ENCODE measurements around the gene RRP12.
"Not testable (repeated sequence)": the region's sequence is repeated elsewhere in the genome, so short reads cannot be mapped to it uniquely, and the experiment has no call there.

The RRP12 gene

GRCh38 chr10:97361537-97361901, 39.6 kb downstream of the RRP12 start:
- H3K4me1 Mint-ChIP-seq: no peaks in the 10 kb centered on the region
- no peaks in the 10 kb centered on the region for H3K9me3 Mint-ChIP-seq
- no peak overlapping the region for H3K4me3 Mint-ChIP-seq
- no peaks in the 10 kb centered on the region for H3K27me3 Mint-ChIP-seq
- DNase-seq: no peak
- H3K27ac Mint-ChIP-seq: peak overlapping the region; percentile 11 to 42
- no peak for ATAC-seq

DNA sequence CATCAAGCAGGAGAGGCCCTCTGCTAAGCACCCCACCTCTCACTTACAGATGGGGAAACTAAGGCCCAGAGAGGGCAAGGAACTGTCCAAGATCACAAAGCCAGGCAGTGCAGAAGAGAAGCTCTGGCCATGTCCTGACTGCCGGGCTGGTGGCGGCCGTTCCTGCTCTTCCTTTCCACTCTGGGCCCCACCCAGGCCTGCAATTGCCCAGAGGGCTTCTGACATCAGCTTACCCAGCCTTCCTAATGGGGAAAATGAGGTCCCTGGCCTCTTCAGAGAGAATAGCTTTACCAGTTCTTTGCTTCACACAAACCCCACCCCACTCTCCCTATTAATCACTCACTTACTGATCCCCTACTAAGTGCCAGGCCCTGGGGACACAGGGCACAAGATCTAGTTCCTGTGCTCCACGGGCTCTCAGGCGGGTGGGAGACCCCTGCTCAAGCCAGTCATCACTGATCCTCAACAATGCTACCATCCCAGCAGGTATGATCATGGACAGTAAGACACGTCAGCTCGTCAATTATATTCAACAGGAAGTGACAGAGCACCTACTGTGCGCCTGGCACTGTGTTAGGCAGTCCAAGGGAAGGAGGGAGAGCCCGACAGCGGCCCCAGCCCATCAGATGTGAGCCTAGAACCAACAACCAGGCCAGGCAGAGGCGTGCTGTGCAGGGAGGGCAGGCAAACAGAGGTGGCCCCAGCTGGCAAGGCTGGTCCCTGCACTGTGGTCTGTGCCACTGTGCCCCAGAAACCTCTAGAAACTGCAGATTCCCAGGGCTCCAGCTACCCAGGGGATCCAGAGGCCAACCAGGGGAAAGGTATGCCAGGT, 40.2 kb downstream of the RRP12 start:
- Mint-ChIP-seq H3K27ac (peak overlapping the region in 1 of 2 donors; percentile 11), H3K4me3 (no peak overlapping the region), H3K27me3 (no peaks in the 10 kb centered on the region), H3K9me3 (no peaks in the 10 kb centered on the region), H3K4me1 (no peaks in the 10 kb centered on the region)
- DNase-seq (no peak), ATAC-seq (no peak)

DNA sequence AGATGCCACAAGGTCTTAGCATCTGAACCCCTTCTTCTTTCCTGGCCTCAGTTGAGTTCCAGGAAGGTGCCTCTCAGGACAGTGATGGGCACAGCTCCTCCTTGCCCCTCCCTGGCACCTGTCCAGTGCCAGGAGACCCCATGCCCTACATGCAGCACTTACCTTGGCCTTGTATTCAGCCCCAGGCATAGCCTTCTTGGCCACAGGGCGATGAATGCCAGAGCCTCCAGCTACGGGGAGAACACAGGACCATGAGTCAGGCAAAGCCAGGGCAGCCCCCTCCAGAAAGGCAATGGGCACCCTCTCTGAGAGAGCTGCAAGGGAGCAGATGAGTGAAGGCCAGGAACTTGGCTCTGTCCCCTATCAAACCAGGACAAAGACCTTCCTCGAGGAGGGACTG, 42.4 kb downstream of the RRP12 start:
- Mint-ChIP-seq H3K9me3 (no peaks in the 10 kb centered on the region), H3K27me3 (no peaks in the 10 kb centered on the region), H3K27ac (no peak overlapping the region), H3K4me3 (no peak overlapping the region), H3K4me1 (no peaks in the 10 kb centered on the region)
- ATAC-seq (no peak), DNase-seq (no peak)

DNA sequence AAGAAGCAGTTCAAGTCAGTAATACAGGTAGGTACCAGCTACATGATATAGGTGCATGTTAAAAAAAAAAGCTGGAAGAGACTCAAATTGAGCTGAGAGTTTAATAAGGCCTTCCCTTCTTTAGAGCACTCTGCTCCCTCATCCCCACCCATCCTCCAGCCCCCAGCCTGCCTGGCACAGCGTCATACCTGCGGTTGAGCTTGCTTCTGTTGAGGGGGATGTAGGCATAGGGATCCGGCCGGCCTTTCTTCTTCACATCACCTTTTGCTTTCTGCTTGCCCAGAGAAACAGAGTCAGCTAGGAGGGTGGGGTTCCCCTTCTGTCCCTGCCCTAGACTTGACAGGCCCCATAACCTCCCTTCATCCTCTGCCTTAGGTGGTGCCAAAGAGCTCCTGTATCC, 42.8 kb downstream of the RRP12 start:
- H3K4me3 Mint-ChIP-seq: no peak overlapping the region
- no peaks in the 10 kb centered on the region for H3K9me3 Mint-ChIP-seq
- DNase-seq (no peak), ATAC-seq (no peak)
- H3K27ac Mint-ChIP-seq: no peak overlapping the region
- no peaks in the 10 kb centered on the region for H3K27me3 Mint-ChIP-seq
- H3K4me1 Mint-ChIP-seq: no peaks in the 10 kb centered on the region

- no peak overlapping the region for H3K27ac Mint-ChIP-seq
- H3K9me3 Mint-ChIP-seq: no peaks in the 10 kb centered on the region
- no peak for DNase-seq
These were observed 44.2 kb downstream of the RRP12 start for GRCh38 chr10:97356918-97357317.

GRCh38 chr10:97356318-97356914, 44.7 kb downstream of the RRP12 start:
- Mint-ChIP-seq H3K9me3 (no peaks in the 10 kb centered on the region), H3K27me3 (no peaks in the 10 kb centered on the region), H3K4me3 (no peak overlapping the region), H3K27ac (peak overlapping the region; percentile 40 to 92), H3K4me1 (no peaks in the 10 kb centered on the region)
- ATAC-seq (peak; percentile 23), DNase-seq (no peak)

More at GRCh38 chr10:97356918-97357317, 44.2 kb downstream of the RRP12 start:
- H3K4me1 Mint-ChIP-seq: no peaks in the 10 kb centered on the region
- no peak for ATAC-seq
- H3K27me3 Mint-ChIP-seq: no peaks in the 10 kb centered on the region
- H3K4me3 Mint-ChIP-seq: no peak overlapping the region

- no peak overlapping the region for H3K4me3 Mint-ChIP-seq
- H3K27me3 Mint-ChIP-seq: no peaks in the 10 kb centered on the region
- DNase-seq: no peak
- no peaks in the 10 kb centered on the region for H3K4me1 Mint-ChIP-seq
- H3K27ac Mint-ChIP-seq: peak overlapping the region in 1 of 2 donors; percentile 79
- no peaks in the 10 kb centered on the region for H3K9me3 Mint-ChIP-seq
- no peak for ATAC-seq
These were observed 45.6 kb downstream of the RRP12 start for GRCh38 chr10:97355571-97355975.

- Mint-ChIP-seq H3K27ac (no peak overlapping the region), H3K9me3 (no peaks in the 10 kb centered on the region), H3K4me1 (no peaks in the 10 kb centered on the region), H3K4me3 (no peak overlapping the region), H3K27me3 (no peaks in the 10 kb centered on the region)
- no peak for ATAC-seq
- DNase-seq: no peak
These were observed 47.2 kb downstream of the RRP12 start for GRCh38 chr10:97353945-97354344.

DNA sequence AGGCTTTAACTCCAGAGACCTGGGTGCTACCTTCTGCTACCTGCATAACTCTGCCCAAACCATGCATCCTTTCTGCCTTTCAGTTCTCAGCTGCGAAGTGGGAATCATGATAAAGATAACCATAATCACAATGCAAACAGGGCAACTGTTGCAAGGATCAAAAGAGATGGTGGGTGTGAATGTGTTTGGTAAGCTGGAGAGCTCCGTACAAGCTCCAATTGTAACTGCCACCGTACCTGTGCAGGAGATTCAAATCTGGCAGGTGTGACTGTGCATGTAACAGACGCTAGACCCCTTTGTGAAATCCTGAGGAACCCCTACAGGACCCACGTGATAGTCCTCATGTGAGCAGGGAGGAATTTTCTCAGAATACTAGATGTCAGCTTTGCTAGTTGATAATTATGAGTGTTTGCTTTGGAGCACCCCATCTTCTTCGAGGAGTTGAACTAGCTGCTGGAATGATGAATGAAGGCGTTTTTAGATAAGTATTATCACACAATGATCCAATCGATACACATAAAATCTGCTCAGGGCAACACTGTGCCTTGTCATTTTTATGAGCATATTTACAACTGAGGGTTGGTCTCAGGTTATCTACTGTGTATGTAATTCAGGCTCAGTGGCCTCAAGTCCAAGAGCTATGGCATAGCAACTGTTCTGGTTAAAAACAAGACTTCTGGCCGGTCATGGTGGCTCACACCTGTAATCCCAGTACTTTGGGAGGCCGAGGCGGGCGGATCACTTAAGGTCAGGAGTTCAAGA, 51.2 kb downstream of the RRP12 start:
- Mint-ChIP-seq H3K9me3 (no peaks in the 10 kb centered on the region), H3K27ac (no peak overlapping the region), H3K4me1 (no peaks in the 10 kb centered on the region), H3K27me3 (no peaks in the 10 kb centered on the region), H3K4me3 (no peak overlapping the region)
- DNase-seq: no peak
- no peak for ATAC-seq

- no peak overlapping the region for H3K4me3 Mint-ChIP-seq
- no peaks in the 10 kb centered on the region for H3K27me3 Mint-ChIP-seq
- H3K27ac Mint-ChIP-seq: no peak overlapping the region
- ATAC-seq (no peak), DNase-seq (no peak)
- H3K4me1 Mint-ChIP-seq: no peaks in the 10 kb centered on the region
- no peaks in the 10 kb centered on the region for H3K9me3 Mint-ChIP-seq
These were observed 53.8 kb downstream of the RRP12 start for GRCh38 chr10:97347317-97347716.

DNA sequence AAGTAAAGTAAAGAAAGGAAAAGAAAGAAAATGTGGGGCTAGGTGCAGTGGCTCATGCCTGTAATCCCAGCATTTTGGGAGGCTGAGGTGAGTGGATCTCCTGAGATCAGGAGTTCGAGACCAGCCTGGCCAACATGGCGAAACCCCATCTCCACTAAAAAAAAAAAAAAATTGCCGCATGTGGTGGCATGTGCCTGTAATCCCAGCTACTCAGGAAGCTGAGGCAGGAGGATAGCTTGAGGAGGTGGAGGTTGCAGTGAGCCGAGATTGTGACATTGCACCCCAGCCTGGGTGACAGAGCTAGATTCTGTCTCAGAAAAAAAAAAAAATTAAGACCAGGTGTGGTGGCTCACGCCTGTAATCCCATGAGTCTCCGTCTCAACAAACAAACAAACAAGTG, 57.5 kb downstream of the RRP12 start:
- DNase-seq, H3K4me3 Mint-ChIP-seq, H3K4me1 Mint-ChIP-seq, H3K9me3 Mint-ChIP-seq, ATAC-seq, H3K27ac Mint-ChIP-seq, H3K27me3 Mint-ChIP-seq: not testable (repeated sequence)

- H3K4me1 Mint-ChIP-seq: no peaks in the 10 kb centered on the region
- H3K27me3 Mint-ChIP-seq: peaks cover 10% of the 10 kb centered on the region
- no peaks in the 10 kb centered on the region for H3K9me3 Mint-ChIP-seq
- DNase-seq (no peak), ATAC-seq (no peak)
- no peak overlapping the region for H3K4me3 Mint-ChIP-seq
- peak overlapping the region in 1 of 2 donors; percentile 22 for H3K27ac Mint-ChIP-seq
These were observed 59.7 kb downstream of the RRP12 start for GRCh38 chr10:97341416-97341815.

DNA sequence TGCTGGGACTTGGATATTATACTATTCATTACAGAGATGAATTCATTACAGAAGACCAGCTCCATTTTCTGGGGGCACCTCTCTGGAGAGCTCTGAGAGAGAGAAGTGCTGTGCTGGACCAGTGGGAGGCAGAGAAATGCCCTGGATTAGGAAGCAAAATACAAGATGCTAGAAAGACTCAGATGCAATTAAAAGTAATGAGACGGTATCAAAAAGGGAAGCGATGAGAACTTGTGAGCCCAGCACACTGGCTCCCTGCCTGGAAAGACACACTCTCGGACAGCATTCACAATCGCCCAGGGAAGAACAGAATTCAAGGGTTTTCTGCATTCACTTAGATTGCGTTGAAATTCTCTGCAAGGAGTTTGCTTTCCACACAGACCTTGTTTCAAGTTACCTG, 63.1 kb downstream of the RRP12 start:
- H3K27me3 Mint-ChIP-seq: peaks cover 10% of the 10 kb centered on the region
- peaks cover 6% of the 10 kb centered on the region for H3K4me1 Mint-ChIP-seq
- no peak overlapping the region for H3K4me3 Mint-ChIP-seq
- DNase-seq (no peak), ATAC-seq (no peak)
- no peak overlapping the region for H3K27ac Mint-ChIP-seq
- no peaks in the 10 kb centered on the region for H3K9me3 Mint-ChIP-seq

DNA sequence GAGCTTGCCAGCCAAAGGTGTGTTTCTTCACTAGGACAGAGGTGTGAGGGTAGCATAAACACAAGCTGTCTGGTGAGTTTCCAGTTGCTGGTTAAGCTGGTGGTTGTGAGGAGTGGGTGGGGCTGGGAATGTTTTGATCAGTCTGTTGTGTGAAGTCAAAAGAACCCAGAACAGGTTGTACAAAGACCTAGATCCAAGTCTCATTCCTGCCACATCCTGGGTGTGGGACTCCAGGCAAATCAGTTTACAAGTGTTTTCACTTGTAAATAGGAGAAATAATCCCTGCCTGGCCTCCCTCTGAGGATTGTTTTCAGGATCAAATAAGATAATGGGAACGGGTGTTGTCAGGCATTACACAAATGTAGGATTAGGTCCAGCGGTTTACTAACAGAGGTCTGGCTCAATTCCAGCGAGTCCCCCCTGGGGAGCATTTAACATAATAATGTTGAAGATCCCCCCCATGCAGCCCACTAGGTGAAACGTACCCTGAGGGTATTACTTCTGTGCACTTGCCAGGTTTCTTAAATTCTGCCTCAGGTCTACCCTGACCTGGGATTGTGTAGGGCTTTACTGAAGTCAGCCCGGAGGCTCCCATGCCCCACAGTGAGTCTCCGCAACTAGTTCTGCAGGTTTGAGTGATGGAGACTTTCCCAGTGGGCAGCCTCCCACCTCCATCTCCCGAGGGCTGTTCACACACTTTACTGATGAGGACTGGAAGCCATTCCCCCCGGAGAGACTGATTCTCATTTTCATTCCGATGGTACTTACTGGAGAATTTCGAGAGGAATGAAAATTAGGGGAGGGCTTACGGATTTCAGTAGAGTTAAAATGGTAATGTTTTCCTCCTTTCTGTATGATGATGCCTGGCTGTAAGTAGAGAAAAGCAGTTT, 64.0 kb downstream of the RRP12 start:
- ATAC-seq (no peak), DNase-seq (no peak)
- H3K4me1 Mint-ChIP-seq: peaks cover 14% of the 10 kb centered on the region
- H3K27me3 Mint-ChIP-seq: peaks cover 10% of the 10 kb centered on the region
- no peaks in the 10 kb centered on the region for H3K9me3 Mint-ChIP-seq
- no peak overlapping the region for H3K4me3 Mint-ChIP-seq
- no peak overlapping the region for H3K27ac Mint-ChIP-seq

- H3K9me3 Mint-ChIP-seq: no peaks in the 10 kb centered on the region
- no peak overlapping the region for H3K27ac Mint-ChIP-seq
- no peak for DNase-seq
- no peak overlapping the region for H3K4me3 Mint-ChIP-seq
- ATAC-seq: no peak
- H3K27me3 Mint-ChIP-seq: peaks cover 10% of the 10 kb centered on the region
- H3K4me1 Mint-ChIP-seq: peaks cover 22% of the 10 kb centered on the region
These were observed 64.7 kb downstream of the RRP12 start for GRCh38 chr10:97336446-97336845.

Data from stimulated activated naive CD8-positive, alpha-beta T cell treated with anti-CD3 and anti-CD28 coated beads, Interleukin-15, amount 100 ng/mL, for 72 hours (primary cell).